GM19025 (cell line): ENCODE measurements around the gene DGCR2.
"Not testable (repeated sequence)": the region's sequence is repeated elsewhere in the genome, so short reads cannot be mapped to it uniquely, and the experiment has no call there.

Source experiments
- ATAC-seq: cut with Tn5 transposase; IDR thresholded peaks from one replicate; pipeline ENCODE4 v1.9.1; 2021; ENCODE audit warnings: mild to moderate bottlenecking, low read depth, moderate library complexity; ENCODE audit not compliant: unreplicated experiment

Gene DGCR2

GRCh38 chr22:19016081-19016766 lies 106.0 kb downstream of the DGCR2 start:
- no peak for ATAC-seq

DNA sequence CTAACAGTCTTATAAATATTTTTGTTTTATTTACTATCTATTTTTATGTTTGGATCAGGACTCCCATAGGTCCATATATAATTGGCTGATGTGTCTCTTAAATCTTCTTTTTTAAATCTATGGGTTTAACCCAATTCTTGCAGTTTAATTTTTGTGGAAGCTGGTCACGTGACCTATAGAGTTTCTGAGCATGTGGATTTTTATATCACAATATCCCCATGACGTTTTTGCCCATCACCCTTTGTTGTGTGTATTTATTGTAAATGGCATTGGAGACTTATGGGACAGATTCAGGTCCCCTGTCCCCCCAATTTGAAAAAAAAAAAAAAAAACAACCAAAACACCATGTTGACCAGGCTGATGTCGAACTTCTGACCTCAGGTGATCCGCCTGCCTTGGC lies 107.3 kb downstream of the DGCR2 start:
- no peak for ATAC-seq

GRCh38 chr22:19013881-19014598 lies 108.2 kb downstream of the DGCR2 start:
- ATAC-seq: not testable (repeated sequence)

DNA sequence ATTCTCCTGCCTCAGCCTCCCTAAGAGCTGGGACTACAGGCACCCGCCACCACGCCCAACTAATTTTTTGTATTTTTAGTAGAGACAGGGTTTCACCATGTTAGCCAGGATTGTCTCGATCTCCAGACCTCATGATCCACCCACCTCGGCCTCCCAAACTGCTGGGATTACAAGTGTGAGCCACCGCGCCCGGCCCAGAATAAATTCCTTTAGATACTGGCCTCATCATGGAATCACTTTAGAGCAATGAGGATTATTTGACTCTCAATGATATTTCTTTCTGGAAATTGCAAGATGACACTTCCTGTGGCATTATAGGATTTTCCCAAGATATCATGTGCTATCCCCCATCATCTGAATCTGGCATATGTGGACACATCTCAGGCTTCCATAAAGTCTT lies 108.8 kb downstream of the DGCR2 start:
- ATAC-seq: not testable (repeated sequence)

DNA sequence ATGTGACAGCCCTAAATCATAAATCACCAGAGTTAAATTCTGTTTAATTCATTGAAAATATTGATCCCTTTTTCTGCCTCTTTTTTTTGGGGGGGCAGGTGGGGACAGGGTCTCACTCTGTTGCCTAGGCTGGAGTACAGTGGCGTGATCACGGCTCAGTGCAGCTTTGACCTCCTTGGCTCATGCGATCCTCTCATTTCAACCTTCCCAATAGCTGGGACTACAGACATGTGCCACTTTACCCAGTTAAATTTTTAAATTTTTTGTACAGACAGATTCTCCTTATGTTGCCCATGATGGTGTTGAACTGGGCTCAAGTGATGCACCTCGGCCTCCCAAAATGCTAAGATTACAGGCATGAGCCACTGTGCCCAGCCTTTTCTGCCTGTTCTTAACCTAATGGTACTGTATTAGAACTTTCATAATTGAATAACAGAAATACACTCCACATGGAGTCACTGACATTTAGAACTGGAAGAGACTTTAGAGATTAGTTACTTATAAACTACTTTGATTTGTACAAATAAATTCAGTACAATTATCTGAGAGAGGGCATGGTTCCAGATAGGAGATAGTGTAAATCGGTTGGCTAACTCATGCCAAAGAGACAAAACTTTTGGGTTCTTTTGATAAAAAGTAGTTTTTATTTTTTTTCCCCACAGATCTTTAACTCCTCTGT lies 109.8 kb downstream of the DGCR2 start:
- no peak for ATAC-seq

DNA sequence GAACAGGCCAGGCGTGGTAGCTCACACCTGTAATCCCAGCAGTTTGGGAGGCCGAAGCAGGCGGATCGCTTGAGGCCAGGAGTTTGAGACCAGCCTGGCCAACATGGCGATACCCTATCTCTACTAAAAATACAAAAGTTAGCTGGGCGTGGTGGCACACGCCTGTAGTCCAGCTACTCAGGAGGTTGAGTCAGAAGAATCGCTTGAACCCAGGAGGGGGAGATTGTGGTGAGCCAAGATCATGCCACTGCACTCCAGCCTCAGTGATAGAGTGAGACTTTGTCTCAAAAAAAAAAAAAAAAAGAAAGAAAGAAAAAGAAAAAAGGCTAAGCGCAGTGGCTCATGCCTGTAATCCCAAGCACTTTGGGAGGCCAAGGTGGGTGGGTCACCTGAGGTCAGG lies 110.6 kb downstream of the DGCR2 start:
- ATAC-seq: not testable (repeated sequence)

GRCh38 chr22:19011075-19011474 lies 111.1 kb downstream of the DGCR2 start:
- ATAC-seq: no peak

GRCh38 chr22:19005905-19006304 lies 116.3 kb downstream of the DGCR2 start:
- ATAC-seq: no peak

DNA sequence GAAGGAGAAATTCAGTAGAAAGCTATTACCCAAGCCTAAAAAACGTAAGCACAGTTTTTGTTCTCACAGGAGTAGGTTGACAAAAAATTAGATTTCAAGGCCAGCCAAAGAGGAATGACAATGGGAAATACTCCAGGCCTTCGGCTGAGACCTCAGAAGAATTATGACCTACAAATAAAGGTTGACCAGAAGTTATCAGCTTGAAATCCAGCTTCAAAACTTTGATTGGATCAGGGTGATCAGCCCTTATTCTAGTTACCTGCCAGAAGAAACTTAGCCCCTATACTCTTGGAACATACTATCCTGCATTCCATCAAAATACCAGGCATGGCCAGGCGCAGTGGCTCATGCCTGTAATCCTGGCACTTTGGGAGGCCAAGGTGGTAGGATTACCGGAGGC lies 117.7 kb downstream of the DGCR2 start:
- no peak for ATAC-seq

DNA sequence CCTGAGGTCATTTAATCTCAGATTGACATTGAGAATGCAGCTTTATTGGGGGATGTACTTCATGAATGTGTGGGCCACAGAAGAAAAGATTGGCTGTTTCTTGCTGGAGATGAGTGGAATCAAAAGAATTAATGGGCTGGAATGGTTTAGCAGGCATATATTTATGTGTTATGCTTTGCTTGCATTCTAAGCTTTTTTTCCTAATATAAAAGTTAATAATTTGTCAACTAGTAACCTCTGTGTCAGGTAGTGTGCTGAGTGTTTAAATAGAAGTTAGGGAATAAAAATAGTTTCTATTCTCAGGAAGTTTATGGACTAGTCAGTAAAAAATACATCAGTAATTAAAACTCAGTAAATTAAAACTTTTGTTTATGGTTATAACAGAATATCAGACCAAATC lies 118.7 kb downstream of the DGCR2 start:
- no peak for ATAC-seq

GRCh38 chr22:19002684-19003038 lies 119.6 kb downstream of the DGCR2 start:
- no peak for ATAC-seq

DNA sequence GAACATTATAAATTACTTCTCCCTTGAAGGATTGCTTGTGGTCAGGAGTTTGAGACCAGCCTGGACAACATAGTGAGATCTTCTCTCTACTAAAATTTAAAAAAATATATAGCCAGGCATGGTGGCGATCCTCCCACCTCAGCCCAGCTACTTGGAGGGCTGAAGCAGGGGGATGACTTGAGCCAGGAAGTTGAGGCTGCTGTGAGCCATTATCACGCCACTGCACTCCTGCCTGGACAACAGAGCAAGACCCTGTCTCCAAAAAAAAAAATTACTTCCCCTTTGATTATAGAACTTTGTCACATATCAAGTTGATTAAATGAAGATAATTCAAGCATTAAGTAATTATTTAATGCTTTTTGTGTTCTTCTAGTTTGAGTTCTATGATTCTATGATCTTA lies 121.0 kb downstream of the DGCR2 start:
- ATAC-seq: no peak

- not testable (repeated sequence) for ATAC-seq
Observed at GRCh38 chr22:19000106-19000505, 122.1 kb downstream of the DGCR2 start.

DNA sequence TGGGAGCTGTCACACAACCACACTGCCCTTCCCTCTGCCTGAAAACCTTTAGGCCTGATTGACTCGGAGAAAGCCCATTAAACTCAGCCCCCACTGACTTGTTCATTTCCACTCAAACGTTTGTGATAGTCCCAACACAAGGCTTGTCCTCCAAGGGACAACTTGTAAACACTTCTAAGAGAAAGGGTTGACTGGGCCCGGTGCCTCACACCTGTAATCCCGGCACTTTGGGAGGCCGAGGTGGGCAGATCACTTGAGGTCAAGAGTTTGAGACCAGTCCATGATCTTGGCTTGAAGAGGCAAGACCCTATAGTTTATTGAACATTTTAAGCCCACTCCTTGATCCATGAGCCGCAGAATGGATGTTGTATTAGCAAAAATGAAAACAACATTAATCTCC lies 122.8 kb downstream of the DGCR2 start:
- no peak for ATAC-seq

- ATAC-seq: no peak
Observed at GRCh38 chr22:18999008-18999407, 123.2 kb downstream of the DGCR2 start.

DNA sequence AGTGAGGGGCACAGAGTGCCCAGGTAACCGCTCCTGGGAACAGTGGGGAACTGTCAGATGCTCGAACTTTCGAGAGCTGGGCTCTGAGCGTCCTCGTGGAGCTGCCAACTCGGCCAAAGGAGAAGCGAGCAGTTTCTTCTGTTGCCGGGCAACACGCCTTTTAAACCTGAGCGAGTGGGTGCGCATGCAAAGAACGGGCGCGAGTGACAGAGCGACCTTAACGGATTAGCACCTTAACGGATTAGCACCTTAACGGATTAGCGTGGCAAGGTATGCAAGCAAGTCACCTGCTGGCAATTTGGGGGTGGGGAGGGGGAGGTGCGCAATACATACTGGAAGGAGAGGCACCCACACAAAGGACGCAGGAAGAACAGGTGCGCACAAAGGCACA lies 124.3 kb downstream of the DGCR2 start:
- ATAC-seq: no peak

- no peak for ATAC-seq
Observed at GRCh38 chr22:18997306-18997924, 124.8 kb downstream of the DGCR2 start.

DNA sequence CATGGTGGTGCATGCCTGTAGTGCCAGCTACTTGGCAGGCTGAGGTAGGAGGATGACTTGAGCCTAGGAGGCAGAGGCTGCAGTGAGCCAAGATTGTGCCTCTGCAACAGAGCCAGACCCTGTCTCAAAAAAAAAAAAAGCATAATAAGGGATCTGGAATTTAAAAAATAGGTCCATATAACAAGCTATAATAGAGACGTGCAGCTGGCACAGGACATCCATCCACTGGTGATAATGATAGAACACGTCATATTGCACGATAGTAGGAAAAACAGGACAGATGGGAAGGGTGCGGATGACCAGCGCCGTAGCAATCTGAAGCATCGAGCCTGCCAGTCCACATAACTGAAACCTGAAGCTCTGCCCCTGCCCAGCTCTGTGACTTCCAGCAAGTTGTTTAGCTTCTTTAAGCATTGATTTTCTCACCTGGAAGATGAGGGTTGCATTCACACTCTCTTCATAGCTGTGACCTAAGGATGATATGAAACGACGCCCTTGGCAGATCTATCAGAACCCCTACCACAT lies 125.8 kb downstream of the DGCR2 start:
- ATAC-seq: no peak

GRCh38 chr22:18995327-18995711 lies 126.9 kb downstream of the DGCR2 start:
- no peak for ATAC-seq

DNA sequence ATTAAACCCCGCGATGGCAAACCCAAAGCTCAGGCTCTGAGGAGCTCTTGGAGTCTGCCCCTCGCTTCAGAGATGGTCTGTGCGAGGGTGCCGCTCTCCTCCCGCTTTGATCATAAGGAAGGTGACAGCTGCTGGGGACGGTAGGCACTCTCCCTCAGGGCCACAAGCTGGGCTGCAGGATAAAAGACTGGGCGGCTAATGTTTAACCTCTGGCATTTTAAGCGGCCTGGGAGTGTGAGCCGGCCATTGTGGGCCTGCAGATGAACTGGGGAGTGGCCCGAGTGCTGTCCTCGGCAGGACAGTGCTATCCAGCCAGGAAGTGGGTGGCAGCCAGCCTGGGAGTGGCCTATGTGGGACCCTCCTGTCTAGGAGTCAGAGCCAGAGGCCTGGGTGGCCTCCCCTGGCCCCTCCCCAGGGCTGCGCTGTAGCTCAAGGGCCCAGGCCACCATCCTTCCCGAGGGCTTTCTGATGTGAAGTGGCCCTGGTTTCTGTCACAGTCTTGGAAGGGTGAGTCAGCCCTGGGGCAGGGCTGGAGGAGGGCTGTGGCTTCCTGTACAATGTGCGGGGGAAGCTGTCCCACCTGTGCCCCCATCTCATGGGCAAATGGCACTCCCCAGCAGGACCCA lies 127.4 kb downstream of the DGCR2 start:
- no peak for ATAC-seq

DNA sequence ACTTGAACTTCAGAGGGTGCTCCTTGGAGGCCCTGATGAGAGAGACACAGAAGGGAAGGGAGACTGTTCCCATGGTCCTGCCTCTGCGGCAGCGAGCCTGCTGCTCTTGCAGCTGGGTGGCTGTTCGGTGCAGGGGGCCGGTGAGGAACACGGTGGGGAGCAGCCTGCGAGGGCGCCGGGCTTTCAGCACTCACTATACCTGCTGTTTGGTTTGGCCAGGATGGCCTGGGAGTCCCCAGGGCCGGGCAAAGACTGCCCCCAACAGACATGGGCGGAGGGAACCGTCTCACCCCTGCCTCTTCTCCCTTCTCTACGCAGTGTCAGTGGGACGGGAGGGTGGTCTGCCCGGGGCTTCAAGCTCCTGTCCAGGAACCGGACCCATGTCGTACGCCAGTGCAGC lies 128.2 kb downstream of the DGCR2 start:
- no peak for ATAC-seq
